Measurements from ENCODE around the gene KLHL25.

DNA sequence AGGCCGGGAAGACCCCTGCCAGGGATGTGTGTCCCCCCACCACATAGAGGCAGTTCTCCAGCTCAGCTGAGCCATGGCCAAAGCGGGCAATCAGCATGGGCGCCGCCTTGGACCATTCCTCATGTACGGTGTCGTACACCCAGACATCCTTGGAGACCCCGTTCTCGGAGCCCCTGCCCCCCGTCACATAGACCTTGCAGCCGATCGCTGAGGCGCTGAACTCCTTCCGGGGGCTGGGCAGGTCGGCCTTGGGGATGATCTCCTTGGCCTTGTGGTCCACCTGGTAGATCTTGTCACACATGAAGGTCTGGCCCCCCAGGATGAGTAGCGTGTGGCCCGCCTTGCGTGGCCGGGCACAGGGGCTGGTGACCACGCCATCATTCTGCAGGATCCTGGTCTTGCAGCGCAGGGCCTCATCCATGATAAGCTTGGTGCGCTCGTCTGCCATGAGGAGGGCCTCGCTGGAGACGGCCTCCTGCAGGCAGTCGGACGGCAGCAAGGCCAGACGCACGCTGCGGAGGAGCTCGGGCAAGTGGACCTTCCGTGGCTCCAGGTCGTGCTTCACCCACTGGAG, 26.0 kb downstream of the KLHL25 start:
- TF ChIP-seq, protein P1, sequence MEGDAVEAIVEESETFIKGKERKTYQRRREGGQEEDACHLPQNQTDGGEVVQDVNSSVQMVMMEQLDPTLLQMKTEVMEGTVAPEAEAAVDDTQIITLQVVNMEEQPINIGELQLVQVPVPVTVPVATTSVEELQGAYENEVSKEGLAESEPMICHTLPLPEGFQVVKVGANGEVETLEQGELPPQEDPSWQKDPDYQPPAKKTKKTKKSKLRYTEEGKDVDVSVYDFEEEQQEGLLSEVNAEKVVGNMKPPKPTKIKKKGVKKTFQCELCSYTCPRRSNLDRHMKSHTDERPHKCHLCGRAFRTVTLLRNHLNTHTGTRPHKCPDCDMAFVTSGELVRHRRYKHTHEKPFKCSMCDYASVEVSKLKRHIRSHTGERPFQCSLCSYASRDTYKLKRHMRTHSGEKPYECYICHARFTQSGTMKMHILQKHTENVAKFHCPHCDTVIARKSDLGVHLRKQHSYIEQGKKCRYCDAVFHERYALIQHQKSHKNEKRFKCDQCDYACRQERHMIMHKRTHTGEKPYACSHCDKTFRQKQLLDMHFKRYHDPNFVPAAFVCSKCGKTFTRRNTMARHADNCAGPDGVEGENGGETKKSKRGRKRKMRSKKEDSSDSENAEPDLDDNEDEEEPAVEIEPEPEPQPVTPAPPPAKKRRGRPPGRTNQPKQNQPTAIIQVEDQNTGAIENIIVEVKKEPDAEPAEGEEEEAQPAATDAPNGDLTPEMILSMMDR (IDR thresholded peaks at IDR 0.05), result no peak
- TF ChIP-seq POLR2AphosphoS5 (IDR thresholded peaks at IDR 0.05), result no peak

All from sigmoid colon (tissue), 4 donors.